Endothelial cell of umbilical vein (primary cell): ENCODE data around the gene NAGS. TPM values are rescaled to one million over a fixed set of nuclear protein-coding genes. Genes with fewer than 3 reads are reported as not detected.

Experiments used
- BruUV-seq: library from RNA; stranded (reverse); fragments of 400-500 nt; replicated peaks from 2 replicates; lab custom pipeline; 2021; lab: Mats Ljungman, UMichigan
- CTCF ChIA-PET: fragments of 300-600, 350-600 bp; sonication (Branson Sonifier 250); formaldehyde crosslinking; loops from one replicate; lab custom pipeline; 2021; ENCODE audit warnings: antibody characterized with exemption, inconsistent platforms; lab: Charles Lee
- POLR2A ChIA-PET: fragments of 300-600, 350-600 bp; sonication (Branson Sonifier 250); formaldehyde crosslinking; loops from one replicate; lab custom pipeline; 2021; ENCODE audit warnings: antibody characterized with exemption, inconsistent platforms; lab: Charles Lee
- DNase-seq: peaks from one replicate; pipeline ENCODE4 v3.0.0-alpha.2; 2011; ENCODE audit warnings: low read depth, low spot score
- FAIRE-seq: peaks from 2 replicates; lab custom pipeline; 2011; peaks lifted over from hg19 to GRCh38; lab: Jason Lieb, UNC
- H2AFZ ChIP-seq: 2 replicates; pipeline ENCODE4 v1.6.0; 2012; ENCODE audit warnings: low read depth, low read length, control low read depth, inconsistent platforms
- H3K27ac ChIP-seq: 2 replicates; pipeline ENCODE4 v1.5.1; 2011; ENCODE audit warnings: low read depth, mild to moderate bottlenecking, control low read depth, low read length, moderate library complexity; ENCODE audit not compliant: insufficient read depth
- H3K27me3 ChIP-seq, 2 experiments: 2 replicates each; pipeline versions ENCODE4 v1.6.0 to v1.6.1; 2011; ENCODE audit warnings: low read length in 2 of 2, mixed read lengths in 1 of 2; ENCODE audit not compliant: control insufficient read depth in 2 of 2, insufficient read depth in 2 of 2
- H3K36me3 ChIP-seq, 2 experiments: 2 replicates in 1 of 2; 3 replicates in 1 of 2; pipeline ENCODE4 v1.5.1; 2011; ENCODE audit warnings: low read length in 2 of 2, mild to moderate bottlenecking in 1 of 2, moderate library complexity in 1 of 2; ENCODE audit not compliant: control insufficient read depth in 2 of 2, insufficient read depth in 2 of 2; ENCODE audit errors: extremely low read depth in 1 of 2
- H3K4me1 ChIP-seq: 3 replicates; pipeline ENCODE4 v1.5.1; 2011; ENCODE audit warnings: mild to moderate bottlenecking, low read length; ENCODE audit not compliant: control insufficient read depth, insufficient read depth; ENCODE audit errors: extremely low read depth
- H3K4me2 ChIP-seq: 2 replicates; pipeline ENCODE4 v1.6.1; 2011; ENCODE audit warnings: low read length, control low read depth, mixed read lengths; ENCODE audit not compliant: insufficient read depth
- H3K4me3 ChIP-seq, 3 experiments: fragments of 200-600 bp in 1 of 3; sonication (generic), shearing (Covaris generic) in 1 of 3; replicated peaks in 1 of 3; 2 replicates each; pipeline ENCODE4 v1.5.1; 2011 to 2016; ENCODE audit warnings: control low read depth in 3 of 3, low read length in 3 of 3, mild to moderate bottlenecking in 2 of 3, inconsistent platforms in 1 of 3, low read depth in 1 of 3, moderate library complexity in 1 of 3; ENCODE audit not compliant: insufficient read depth in 1 of 3
- H3K79me2 ChIP-seq: 2 replicates; pipeline ENCODE4 v1.6.0; 2012; ENCODE audit warnings: low read length, inconsistent platforms; ENCODE audit not compliant: control insufficient read depth, insufficient read depth
- H3K9ac ChIP-seq: replicated peaks from 2 replicates; pipeline ENCODE3; 2011; ENCODE audit warnings: low read length, control low read depth; ENCODE audit not compliant: insufficient read depth; ENCODE audit errors: extremely low read depth
- H3K9me1 ChIP-seq: replicated peaks from 3 replicates; pipeline ENCODE4 v1.6.0; 2011; ENCODE audit warnings: mild to moderate bottlenecking, low read length; ENCODE audit not compliant: control insufficient read depth, insufficient read depth; ENCODE audit errors: extremely low read depth
- H3K9me3 ChIP-seq: replicated peaks from 2 replicates; pipeline ENCODE4 v1.5.1; 2012; ENCODE audit warnings: low read length, inconsistent platforms; ENCODE audit not compliant: control insufficient read depth, insufficient read depth
- H4K20me1 ChIP-seq: replicated peaks from 2 replicates; pipeline ENCODE3; 2011; ENCODE audit warnings: mild to moderate bottlenecking, low read length; ENCODE audit not compliant: control insufficient read depth, insufficient read depth; ENCODE audit errors: extremely low read depth
- EZH2 ChIP-seq: IDR thresholded peaks from 2 replicates; pipeline ENCODE4 v1.6.1; 2012; ENCODE audit warnings: borderline replicate concordance, low read depth, mild to moderate bottlenecking, moderate library complexity, low read length, inconsistent platforms; ENCODE audit not compliant: severe bottlenecking
- FOS ChIP-seq: IDR thresholded peaks from 2 replicates; pipeline ENCODE4 v1.6.1; 2011; ENCODE audit warnings: mild to moderate bottlenecking, low read length, moderate library complexity, borderline replicate concordance; ENCODE audit not compliant: insufficient read depth
- GATA2 ChIP-seq: IDR thresholded peaks from 2 replicates; pipeline ENCODE4 v1.7.0; 2011; ENCODE audit warnings: low read depth, mild to moderate bottlenecking, moderate library complexity, mixed read lengths, low read length; ENCODE audit not compliant: insufficient read length, insufficient read depth
- JUN ChIP-seq: IDR thresholded peaks from 2 replicates; pipeline ENCODE4 v1.6.1; 2011; ENCODE audit warnings: borderline replicate concordance, low read depth; ENCODE audit not compliant: insufficient read length, insufficient read depth
- MYC ChIP-seq: IDR thresholded peaks from one replicate; pipeline ENCODE4 v1.6.1; 2011; ENCODE audit warnings: mild to moderate bottlenecking, low read depth, low read length
- POLR2A ChIP-seq: IDR thresholded peaks from 2 replicates; pipeline ENCODE4 v1.6.1; 2012; ENCODE audit warnings: low read depth, mild to moderate bottlenecking, control low read depth, low read length
- POLR2AphosphoS5 ChIP-seq: IDR thresholded peaks from 2 replicates; pipeline ENCODE4 v1.6.1; 2012; ENCODE audit warnings: low read depth, mild to moderate bottlenecking, control low read depth, low read length, moderate library complexity; ENCODE audit not compliant: insufficient read depth
- dilution Hi-C: fragments of 300-500 bp; cut with MboI; formaldehyde crosslinking; loops from one replicate; pipeline ENCODE4 v1.15.0; 2019; ENCODE audit warnings: low sequenced_read_pairs; ENCODE audit not compliant: extremely low pct_ligation_motif_present
- intact Hi-C: fragments of 100-400 bp; cut with micrococcal nuclease; formaldehyde crosslinking; loops from one replicate; pipeline ENCODE4 v1.10.0; 2022
- polyA plus RNA-seq, 4 experiments: library from polyadenylated mRNA; depleted of rRNA in 3 of 4; stranded (reverse) in 3 of 4; unstranded in 1 of 4; fragments of >200 nt; gene quantifications; 2 replicates each; pipeline versions ENCODE4 v1.2.1 to v1.2.3, GENCODE V29; 2011 to 2012; ENCODE audit warnings: missing spikeins in 1 of 4
- total RNA-seq: library from RNA; stranded (reverse); gene quantifications from 2 replicates; pipeline ENCODE4 v1.2.3, GENCODE V29; 2021
- TF ChIP-seq, protein P1 (sequence below): IDR thresholded peaks from 2 replicates; pipeline ENCODE4 v1.6.1; 2011; ENCODE audit not compliant: insufficient read depth, insufficient read length
- TF ChIP-seq, protein P2 (sequence below), 2 donors: IDR thresholded peaks; 1 replicate in 1 of 2; 2 replicates in 1 of 2; pipeline ENCODE4 v1.5.1; 2011; ENCODE audit warnings: low read length in 2 of 2, mild to moderate bottlenecking in 2 of 2, moderate library complexity in 2 of 2, control low read depth in 1 of 2, inconsistent platforms in 1 of 2, low read depth in 1 of 2; ENCODE audit not compliant: insufficient read depth in 1 of 2; ENCODE audit errors: extremely low read depth in 1 of 2

NAGS gene
- total and polyA plus RNA-seq, 2 donors (not counting 3 experiments of a cell fraction or from before 2014, with no cell fraction given): 3.3 to 6.1 TPM

DNA sequence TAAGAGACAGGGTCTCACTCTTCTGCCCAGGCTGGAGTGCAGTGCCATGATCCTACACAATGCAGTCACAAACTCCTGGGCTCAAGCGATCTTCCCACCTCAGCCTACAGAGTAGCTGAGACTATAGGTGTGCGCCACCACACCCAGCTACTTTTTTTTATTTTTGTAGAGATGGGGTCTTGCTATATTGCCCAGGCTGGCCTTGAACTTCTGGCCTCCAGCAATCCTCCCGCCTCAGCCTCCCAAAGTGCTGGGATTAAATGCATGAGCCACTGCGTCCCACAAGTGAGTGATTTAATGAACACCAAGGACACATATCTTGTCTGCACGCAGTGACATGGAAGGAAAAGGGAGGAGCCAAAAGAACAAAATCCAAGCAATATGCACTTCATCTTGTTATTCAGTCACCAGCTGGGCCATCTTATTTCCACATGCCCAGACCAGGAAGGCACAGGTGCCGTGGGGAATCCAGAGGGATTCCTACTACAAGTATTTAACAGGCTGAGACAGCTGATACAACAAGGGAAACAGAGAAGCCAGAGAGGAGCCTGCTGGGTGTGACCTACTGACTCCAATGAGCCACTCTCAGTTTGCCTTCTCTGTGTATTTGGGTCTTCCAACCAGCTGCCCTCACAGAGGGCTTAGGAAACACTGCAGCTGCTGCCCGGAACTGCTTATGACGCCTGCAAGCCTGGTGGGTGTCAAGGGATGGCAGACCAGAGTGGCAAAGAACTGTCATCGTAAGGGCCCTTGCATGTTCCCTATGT, 45.1 kb downstream of the NAGS start:
- no peak overlapping the region for H3K27ac ChIP-seq
- H3K9me3 ChIP-seq: no peaks in the 10 kb centered on the region
- H3K36me3 ChIP-seq: peaks cover 9 to 29% of the 10 kb centered on the region in 2 experiments
- H3K4me2 ChIP-seq: no peak overlapping the region
- peaks cover 6% of the 10 kb centered on the region for H4K20me1 ChIP-seq
- H3K27me3 ChIP-seq: no peaks in the 10 kb centered on the region
- ChIA-PET POLR2A (no interaction called here), CTCF (interaction anchor here (0.9 to 2.5 kb wide), 5 partner anchors 8 to 119 kb away, joined by 3 to 13 read pairs (median 5); partner anchors contain the start of gene HDAC5)
- H3K4me3 ChIP-seq: no peak overlapping the region
- dilution Hi-C loops (no loop called here), intact Hi-C loops (no loop called here)
- H3K9ac ChIP-seq: no peak overlapping the region
- peaks cover 4% of the 10 kb centered on the region for H3K4me1 ChIP-seq
- H2AFZ ChIP-seq: no peak overlapping the region
- H3K79me2 ChIP-seq: peaks cover 74% of the 10 kb centered on the region
- no peak for DNase-seq
- TF ChIP-seq, protein P1, sequence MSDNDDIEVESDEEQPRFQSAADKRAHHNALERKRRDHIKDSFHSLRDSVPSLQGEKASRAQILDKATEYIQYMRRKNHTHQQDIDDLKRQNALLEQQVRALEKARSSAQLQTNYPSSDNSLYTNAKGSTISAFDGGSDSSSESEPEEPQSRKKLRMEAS: no peak
- TF ChIP-seq MYC (no peak), POLR2A (no peak), JUN (no peak), FOS (no peak), EZH2 (no peak), GATA2 (no peak), POLR2AphosphoS5 (no peak)
- TF ChIP-seq, protein P2, sequence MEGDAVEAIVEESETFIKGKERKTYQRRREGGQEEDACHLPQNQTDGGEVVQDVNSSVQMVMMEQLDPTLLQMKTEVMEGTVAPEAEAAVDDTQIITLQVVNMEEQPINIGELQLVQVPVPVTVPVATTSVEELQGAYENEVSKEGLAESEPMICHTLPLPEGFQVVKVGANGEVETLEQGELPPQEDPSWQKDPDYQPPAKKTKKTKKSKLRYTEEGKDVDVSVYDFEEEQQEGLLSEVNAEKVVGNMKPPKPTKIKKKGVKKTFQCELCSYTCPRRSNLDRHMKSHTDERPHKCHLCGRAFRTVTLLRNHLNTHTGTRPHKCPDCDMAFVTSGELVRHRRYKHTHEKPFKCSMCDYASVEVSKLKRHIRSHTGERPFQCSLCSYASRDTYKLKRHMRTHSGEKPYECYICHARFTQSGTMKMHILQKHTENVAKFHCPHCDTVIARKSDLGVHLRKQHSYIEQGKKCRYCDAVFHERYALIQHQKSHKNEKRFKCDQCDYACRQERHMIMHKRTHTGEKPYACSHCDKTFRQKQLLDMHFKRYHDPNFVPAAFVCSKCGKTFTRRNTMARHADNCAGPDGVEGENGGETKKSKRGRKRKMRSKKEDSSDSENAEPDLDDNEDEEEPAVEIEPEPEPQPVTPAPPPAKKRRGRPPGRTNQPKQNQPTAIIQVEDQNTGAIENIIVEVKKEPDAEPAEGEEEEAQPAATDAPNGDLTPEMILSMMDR (IDR thresholded peaks at IDR 0.05; ENCODE audit: extremely low read depth in 1 of 2, insufficient read depth in 1 of 2, low read depth in 1 of 2, low read length in 2 of 2): no peak
- no peaks in the 10 kb centered on the region for H3K9me1 ChIP-seq
- BruUV-seq: no TSS peak
- no peak for FAIRE-seq
